Mesothelial cell of epicardium (in vitro differentiated cells): ENCODE measurements around the gene PLCH2. TPM values are rescaled to one million over a fixed set of nuclear protein-coding genes. Genes with fewer than 3 reads are reported as not detected.

ENCODE experiments used
- DNase-seq, 2 experiments: peaks; one replicate each; pipeline ENCODE4 v3.0.0; 2021; ENCODE audit warnings: low spot score in 2 of 2; ENCODE audit not compliant: unreplicated experiment in 2 of 2
- H3K27ac Mint-ChIP-seq: 2 replicates; pipeline ENCODE4 v1.8.0; 2021; ENCODE audit warnings: mixed read lengths
- H3K27me3 Mint-ChIP-seq: 2 replicates; pipeline ENCODE4 v1.8.0; 2021; ENCODE audit warnings: low read depth, mixed read lengths
- H3K36me3 Mint-ChIP-seq: 2 replicates; pipeline ENCODE4 v1.8.0; 2021; ENCODE audit warnings: mixed read lengths
- H3K4me1 Mint-ChIP-seq: 2 replicates; pipeline ENCODE4 v1.8.0; 2021; ENCODE audit warnings: mixed read lengths
- H3K4me3 Mint-ChIP-seq: 2 replicates; pipeline ENCODE4 v1.8.0; 2021; ENCODE audit warnings: mild to moderate bottlenecking, moderate library complexity, mixed read lengths
- H3K9me3 Mint-ChIP-seq: 2 replicates; pipeline ENCODE4 v1.8.0; 2021; ENCODE audit warnings: mixed read lengths
- CTCF ChIP-seq: fragments of 200-600 bp; sonication (generic); IDR thresholded peaks from one replicate; pipeline ENCODE4 v1.5.0; 2021; ENCODE audit warnings: antibody characterized with exemption; ENCODE audit not compliant: unreplicated experiment
- total RNA-seq: library from RNA; stranded (reverse); gene quantifications from 3 replicates; pipeline ENCODE4 v1.2.1, GENCODE V29; 2021

PLCH2 gene
- total RNA-seq, 1 donor from 2014 or later = 1.7 TPM

GRCh38 chr1:2516124-2516523 is 40.0 kb downstream of the PLCH2 start:
- no peak for DNase-seq
- Mint-ChIP-seq H3K27ac (no peak overlapping the region), H3K4me3 (no peak overlapping the region), H3K9me3 (no peaks in the 10 kb centered on the region), H3K4me1 (no peaks in the 10 kb centered on the region), H3K27me3 (no peaks in the 10 kb centered on the region), H3K36me3 (peaks cover 20% of the 10 kb centered on the region)
- TF ChIP-seq CTCF = no peak

GRCh38 chr1:2516946-2517345 is 40.9 kb downstream of the PLCH2 start:
- no peak overlapping the region for H3K27ac Mint-ChIP-seq
- H3K4me1 Mint-ChIP-seq = no peaks in the 10 kb centered on the region
- H3K27me3 Mint-ChIP-seq = no peaks in the 10 kb centered on the region
- H3K9me3 Mint-ChIP-seq = no peaks in the 10 kb centered on the region
- peaks cover 22% of the 10 kb centered on the region for H3K36me3 Mint-ChIP-seq
- TF ChIP-seq CTCF = no peak
- no peak overlapping the region for H3K4me3 Mint-ChIP-seq
- no peak for DNase-seq

GRCh38 chr1:2517966-2518365 is 41.9 kb downstream of the PLCH2 start:
- TF ChIP-seq CTCF = no peak
- Mint-ChIP-seq H3K27me3 (no peaks in the 10 kb centered on the region), H3K36me3 (peaks cover 22% of the 10 kb centered on the region), H3K9me3 (no peaks in the 10 kb centered on the region), H3K27ac (no peak overlapping the region), H3K4me1 (no peaks in the 10 kb centered on the region), H3K4me3 (no peak overlapping the region)
- DNase-seq = no peak

- no peaks in the 10 kb centered on the region for H3K9me3 Mint-ChIP-seq
- TF ChIP-seq CTCF = no peak
- no peak for DNase-seq
- no peaks in the 10 kb centered on the region for H3K27me3 Mint-ChIP-seq
- H3K4me3 Mint-ChIP-seq = no peak overlapping the region
- peaks cover 22% of the 10 kb centered on the region for H3K36me3 Mint-ChIP-seq
- H3K4me1 Mint-ChIP-seq = no peaks in the 10 kb centered on the region
- H3K27ac Mint-ChIP-seq = no peak overlapping the region
Observed at GRCh38 chr1:2518528-2518927, 42.4 kb downstream of the PLCH2 start.

GRCh38 chr1:2519029-2519685 is 43.1 kb downstream of the PLCH2 start:
- no peaks in the 10 kb centered on the region for H3K27me3 Mint-ChIP-seq
- H3K4me1 Mint-ChIP-seq = peaks cover 4% of the 10 kb centered on the region
- DNase-seq = no peak
- TF ChIP-seq CTCF = no peak
- H3K9me3 Mint-ChIP-seq = no peaks in the 10 kb centered on the region
- H3K27ac Mint-ChIP-seq = no peak overlapping the region
- H3K36me3 Mint-ChIP-seq = peaks cover 22% of the 10 kb centered on the region
- H3K4me3 Mint-ChIP-seq = no peak overlapping the region

- Mint-ChIP-seq H3K36me3 (peaks cover 22% of the 10 kb centered on the region), H3K9me3 (no peaks in the 10 kb centered on the region), H3K4me3 (no peak overlapping the region), H3K4me1 (peaks cover 10% of the 10 kb centered on the region), H3K27ac (no peak overlapping the region), H3K27me3 (no peaks in the 10 kb centered on the region)
- no peak for DNase-seq
- TF ChIP-seq CTCF = no peak
Observed at GRCh38 chr1:2519729-2520128, 43.6 kb downstream of the PLCH2 start.
